GM12878 (cell line): ENCODE results near the gene DLG2. TPM values are rescaled to one million over a fixed set of nuclear protein-coding genes. Genes with fewer than 3 reads are reported as not detected.

Source experiments
- ATAC-seq: fragments of 200-7000 bp; cut with Tn5 transposase; 3 replicates; pipeline ENCODE4 v1.9.1; 2020; ENCODE audit warnings: mild to moderate bottlenecking, moderate library complexity
- BruUV-seq: library from RNA; stranded (reverse); fragments of 400-500 nt; replicated peaks from 2 replicates; lab custom pipeline; 2021; lab: Mats Ljungman, UMichigan
- CTCF ChIA-PET: fragments of 300-600 bp; sonication (Branson Sonifier 250); formaldehyde crosslinking; extraction: SDS; loops from one replicate; lab custom pipeline; 2021; ENCODE audit warnings: inconsistent platforms; lab: Yijun Ruan, JAX
- POLR2A ChIA-PET: fragments of 350-600 bp; formaldehyde crosslinking; extraction: SDS; loops from one replicate; lab custom pipeline; 2021; ENCODE audit warnings: inconsistent platforms; lab: Charles Lee
- RAD21 ChIA-PET: fragments of 300-600 bp; sonication (Branson Sonifier 250); formaldehyde crosslinking; loops from one replicate; lab custom pipeline; 2023; ENCODE audit warnings: antibody characterized with exemption; ENCODE audit not compliant: unreplicated experiment; lab: Charles Lee
- SMC1A ChIA-PET: fragments of 300-600 bp; sonication (Branson Sonifier 250); formaldehyde crosslinking; loops from one replicate; lab custom pipeline; 2023; ENCODE audit not compliant: unreplicated experiment, uncharacterized antibody; lab: Charles Lee
- DNase-seq: peaks from one replicate; pipeline ENCODE4 v3.0.0-alpha.2; 2011; ENCODE audit warnings: low read depth, low spot score
- FAIRE-seq: peaks from 3 replicates; lab custom pipeline; 2011; peaks lifted over from hg19 to GRCh38; lab: Jason Lieb, UNC
- H2AFZ ChIP-seq: 2 replicates; pipeline ENCODE4 v1.6.0; 2011; ENCODE audit warnings: low read depth, low read length, control low read depth; ENCODE audit not compliant: control insufficient read depth
- H3K27ac ChIP-seq: 2 replicates; pipeline ENCODE4 v1.5.1; 2011; ENCODE audit warnings: control low read depth; ENCODE audit not compliant: control insufficient read depth, insufficient read depth
- H3K27me3 ChIP-seq, 2 experiments: replicated peaks in 1 of 2; 2 replicates each; pipeline versions ENCODE4 v1.6.0 to v1.6.1; 2011; ENCODE audit warnings: low read length in 1 of 2; ENCODE audit not compliant: control insufficient read depth in 2 of 2, insufficient read depth in 2 of 2
- H3K36me3 ChIP-seq, 2 experiments: 2 replicates each; pipeline ENCODE4 v1.5.1; 2011; ENCODE audit warnings: low read length in 1 of 2; ENCODE audit not compliant: control insufficient read depth in 2 of 2, insufficient read depth in 2 of 2
- H3K4me1 ChIP-seq: 2 replicates; pipeline ENCODE4 v1.6.1; 2011; ENCODE audit warnings: mild to moderate bottlenecking, low read length, moderate library complexity, mixed read lengths; ENCODE audit not compliant: control insufficient read depth, insufficient read depth
- H3K4me2 ChIP-seq: 2 replicates; pipeline ENCODE4 v1.6.0; 2011; ENCODE audit warnings: control low read depth; ENCODE audit not compliant: control insufficient read depth, insufficient read depth
- H3K4me3 ChIP-seq: fragments of 200-600 bp; sonication (generic); 2 replicates; pipeline ENCODE4 v1.5.1; 2016
- H3K79me2 ChIP-seq: 2 replicates; pipeline ENCODE4 v1.6.0; 2011; ENCODE audit warnings: low read length; ENCODE audit not compliant: control insufficient read depth, insufficient read depth
- H3K9ac ChIP-seq: 2 replicates; pipeline ENCODE4 v1.8.0; 2011; ENCODE audit warnings: low read length, control low read depth, mixed read lengths; ENCODE audit not compliant: control insufficient read depth, insufficient read depth
- H3K9me3 ChIP-seq: replicated peaks from 3 replicates; pipeline ENCODE4 v1.5.1; 2011; ENCODE audit warnings: mild to moderate bottlenecking, low read length; ENCODE audit not compliant: control insufficient read depth, insufficient read depth
- H4K20me1 ChIP-seq: 2 replicates; pipeline ENCODE4 v1.6.0; 2011; ENCODE audit not compliant: control insufficient read depth, insufficient read depth
- BMI1 ChIP-seq: fragments of 450-650 bp; IDR thresholded peaks from 2 replicates; pipeline ENCODE4 v1.6.1; 2016; ENCODE audit warnings: mild to moderate bottlenecking, moderate library complexity, borderline replicate concordance
- CHD1 ChIP-seq: IDR thresholded peaks from 2 replicates; pipeline ENCODE4 v1.6.1; 2012; ENCODE audit warnings: low read depth, low read length, improper control_type of control experiment
- FOXK2 ChIP-seq: fragments of 450-650 bp; IDR thresholded peaks from 2 replicates; pipeline ENCODE4 v1.6.1; 2017; ENCODE audit warnings: mild to moderate bottlenecking, moderate library complexity
- YY1 ChIP-seq: IDR thresholded peaks from 2 replicates; pipeline ENCODE4 v1.6.1; 2011; ENCODE audit warnings: low read depth, mild to moderate bottlenecking, low read length
- ZBTB33 ChIP-seq: fragments of 450-650 bp; IDR thresholded peaks from 2 replicates; pipeline ENCODE4 v1.6.1; 2017; ENCODE audit warnings: mild to moderate bottlenecking
- WGBS: methylation state at CpG from one replicate; pipeline ENCODE4 v1.1.6; 2016; ENCODE audit warnings: low lambda C conversion rate; ENCODE audit not compliant: insufficient replicate concordance, insufficient coverage; ENCODE audit errors: missing lambda C conversion rate; 5-methylcytosine and 5-hydroxymethylcytosine counted together
- in situ Hi-C: fragments of 300-500 bp; cut with MboI; formaldehyde crosslinking; loops from 9 replicates; pipeline ENCODE4 v1.14.3; 2018; ENCODE audit warnings: mixed read lengths
- intact Hi-C: fragments of 100-400 bp; cut with micrococcal nuclease; formaldehyde crosslinking; loops from one replicate; pipeline ENCODE4 v1.14.2; 2022; ENCODE audit not compliant: unreplicated experiment
- polyA plus RNA-seq, 11 experiments: library from polyadenylated mRNA; depleted of rRNA in 4 of 11; unstranded in 6 of 11; stranded (reverse) in 5 of 11; fragments of >200 nt; fragmentation: Nextera tagmentation in 4 of 11; fragmentation: Illumina TruSeq in 1 of 11; extraction: Ambion mirVana in 4 of 11; extraction: Trizol in 1 of 11; gene quantifications; 1 replicate in 1 of 11; 2 replicates in 10 of 11; pipeline versions ENCODE4 v1.2.1 to v1.2.3, GENCODE V29; 2011 to 2016; ENCODE audit warnings: inconsistent platforms in 2 of 11, missing spikeins in 2 of 11, low read depth in 1 of 11
- total RNA-seq, 4 experiments: library from RNA; depleted of rRNA in 3 of 4; stranded (reverse); fragments of >200 nt in 3 of 4; fragmentation: Illumina TruSeq in 1 of 4; extraction: Trizol in 1 of 4; gene quantifications; 2 replicates each; pipeline versions ENCODE4 v1.2.1 to v1.2.3, GENCODE V29; 2013 to 2021
- TF ChIP-seq, protein P1 (sequence below): fragments of 450-650 bp; IDR thresholded peaks from 2 replicates; pipeline ENCODE4 v1.6.1; 2017; ENCODE audit warnings: mild to moderate bottlenecking, moderate library complexity
- TF ChIP-seq, protein P2 (sequence below): fragments of 450-650 bp; IDR thresholded peaks from 2 replicates; pipeline ENCODE4 v1.6.1; 2017; ENCODE audit warnings: low read depth, mild to moderate bottlenecking, moderate library complexity

DLG2 gene
- total and polyA plus RNA-seq, 10 of the 15 experiments (the other 5 are each of a cell fraction or from before 2014, with no cell fraction given): 0.09 to 0.98 (median 0.35) TPM

DNA sequence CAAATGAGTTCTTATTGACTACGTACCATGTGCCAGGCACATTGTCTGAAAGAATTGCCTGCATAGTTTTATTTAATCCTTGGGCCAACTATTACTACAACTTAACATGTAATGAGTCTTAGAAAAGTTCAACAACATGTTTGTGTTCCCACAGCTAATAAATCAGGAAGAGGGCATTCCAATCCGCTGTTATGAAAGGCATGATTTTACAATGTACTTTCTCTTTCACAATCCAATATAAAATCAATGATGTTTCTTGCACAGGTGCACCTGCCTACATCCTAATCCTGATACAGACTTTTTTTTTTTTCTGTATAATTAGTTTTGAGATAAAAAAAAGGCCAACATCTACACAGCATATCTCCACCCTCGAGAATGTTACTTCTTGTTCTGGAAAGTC is 1612.6 kb downstream of the DLG2 start:
- no peak for FAIRE-seq
- Histone ChIP-seq H3K36me3 (no peaks in the 10 kb centered on the region), H3K4me1 (no peaks in the 10 kb centered on the region), H3K4me2 (no peak overlapping the region), H3K27ac (no peak overlapping the region), H3K9me3 (no peaks in the 10 kb centered on the region), H3K27me3 (no peaks in the 10 kb centered on the region), H3K4me3 (no peak overlapping the region), H3K9ac (no peak overlapping the region), H2AFZ (no peak overlapping the region), H3K79me2 (no peaks in the 10 kb centered on the region), H4K20me1 (no peaks in the 10 kb centered on the region)
- no TSS peak for BruUV-seq
- TF ChIP-seq BMI1: no peak
- TF ChIP-seq, protein P1, sequence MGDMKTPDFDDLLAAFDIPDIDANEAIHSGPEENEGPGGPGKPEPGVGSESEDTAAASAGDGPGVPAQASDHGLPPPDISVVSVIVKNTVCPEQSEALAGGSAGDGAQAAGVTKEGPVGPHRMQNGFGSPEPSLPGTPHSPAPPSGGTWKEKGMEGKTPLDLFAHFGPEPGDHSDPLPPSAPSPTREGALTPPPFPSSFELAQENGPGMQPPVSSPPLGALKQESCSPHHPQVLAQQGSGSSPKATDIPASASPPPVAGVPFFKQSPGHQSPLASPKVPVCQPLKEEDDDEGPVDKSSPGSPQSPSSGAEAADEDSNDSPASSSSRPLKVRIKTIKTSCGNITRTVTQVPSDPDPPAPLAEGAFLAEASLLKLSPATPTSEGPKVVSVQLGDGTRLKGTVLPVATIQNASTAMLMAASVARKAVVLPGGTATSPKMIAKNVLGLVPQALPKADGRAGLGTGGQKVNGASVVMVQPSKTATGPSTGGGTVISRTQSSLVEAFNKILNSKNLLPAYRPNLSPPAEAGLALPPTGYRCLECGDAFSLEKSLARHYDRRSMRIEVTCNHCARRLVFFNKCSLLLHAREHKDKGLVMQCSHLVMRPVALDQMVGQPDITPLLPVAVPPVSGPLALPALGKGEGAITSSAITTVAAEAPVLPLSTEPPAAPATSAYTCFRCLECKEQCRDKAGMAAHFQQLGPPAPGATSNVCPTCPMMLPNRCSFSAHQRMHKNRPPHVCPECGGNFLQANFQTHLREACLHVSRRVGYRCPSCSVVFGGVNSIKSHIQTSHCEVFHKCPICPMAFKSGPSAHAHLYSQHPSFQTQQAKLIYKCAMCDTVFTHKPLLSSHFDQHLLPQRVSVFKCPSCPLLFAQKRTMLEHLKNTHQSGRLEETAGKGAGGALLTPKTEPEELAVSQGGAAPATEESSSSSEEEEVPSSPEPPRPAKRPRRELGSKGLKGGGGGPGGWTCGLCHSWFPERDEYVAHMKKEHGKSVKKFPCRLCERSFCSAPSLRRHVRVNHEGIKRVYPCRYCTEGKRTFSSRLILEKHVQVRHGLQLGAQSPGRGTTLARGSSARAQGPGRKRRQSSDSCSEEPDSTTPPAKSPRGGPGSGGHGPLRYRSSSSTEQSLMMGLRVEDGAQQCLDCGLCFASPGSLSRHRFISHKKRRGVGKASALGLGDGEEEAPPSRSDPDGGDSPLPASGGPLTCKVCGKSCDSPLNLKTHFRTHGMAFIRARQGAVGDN: no peak
- TF ChIP-seq FOXK2: no peak
- no peak for TF ChIP-seq YY1
- TF ChIP-seq, protein P2, sequence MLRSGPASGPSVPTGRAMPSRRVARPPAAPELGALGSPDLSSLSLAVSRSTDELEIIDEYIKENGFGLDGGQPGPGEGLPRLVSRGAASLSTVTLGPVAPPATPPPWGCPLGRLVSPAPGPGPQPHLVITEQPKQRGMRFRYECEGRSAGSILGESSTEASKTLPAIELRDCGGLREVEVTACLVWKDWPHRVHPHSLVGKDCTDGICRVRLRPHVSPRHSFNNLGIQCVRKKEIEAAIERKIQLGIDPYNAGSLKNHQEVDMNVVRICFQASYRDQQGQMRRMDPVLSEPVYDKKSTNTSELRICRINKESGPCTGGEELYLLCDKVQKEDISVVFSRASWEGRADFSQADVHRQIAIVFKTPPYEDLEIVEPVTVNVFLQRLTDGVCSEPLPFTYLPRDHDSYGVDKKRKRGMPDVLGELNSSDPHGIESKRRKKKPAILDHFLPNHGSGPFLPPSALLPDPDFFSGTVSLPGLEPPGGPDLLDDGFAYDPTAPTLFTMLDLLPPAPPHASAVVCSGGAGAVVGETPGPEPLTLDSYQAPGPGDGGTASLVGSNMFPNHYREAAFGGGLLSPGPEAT: no peak
- TF ChIP-seq ZBTB33: no peak
- no peak for TF ChIP-seq CHD1
- POLR2A ChIA-PET: no interaction called here
- DNase-seq: no peak
- CTCF ChIA-PET: no interaction called here
- RAD21 ChIA-PET: no interaction called here
- intact Hi-C loops: no loop called here
- SMC1A ChIA-PET: no interaction called here
- in situ Hi-C loops: no loop called here
- 14% methylated on average over 3 of the region's 3 CpGs for WGBS
- no peak for ATAC-seq
